ENCODE results near the gene GALNT6.

The GALNT6 gene

DNA sequence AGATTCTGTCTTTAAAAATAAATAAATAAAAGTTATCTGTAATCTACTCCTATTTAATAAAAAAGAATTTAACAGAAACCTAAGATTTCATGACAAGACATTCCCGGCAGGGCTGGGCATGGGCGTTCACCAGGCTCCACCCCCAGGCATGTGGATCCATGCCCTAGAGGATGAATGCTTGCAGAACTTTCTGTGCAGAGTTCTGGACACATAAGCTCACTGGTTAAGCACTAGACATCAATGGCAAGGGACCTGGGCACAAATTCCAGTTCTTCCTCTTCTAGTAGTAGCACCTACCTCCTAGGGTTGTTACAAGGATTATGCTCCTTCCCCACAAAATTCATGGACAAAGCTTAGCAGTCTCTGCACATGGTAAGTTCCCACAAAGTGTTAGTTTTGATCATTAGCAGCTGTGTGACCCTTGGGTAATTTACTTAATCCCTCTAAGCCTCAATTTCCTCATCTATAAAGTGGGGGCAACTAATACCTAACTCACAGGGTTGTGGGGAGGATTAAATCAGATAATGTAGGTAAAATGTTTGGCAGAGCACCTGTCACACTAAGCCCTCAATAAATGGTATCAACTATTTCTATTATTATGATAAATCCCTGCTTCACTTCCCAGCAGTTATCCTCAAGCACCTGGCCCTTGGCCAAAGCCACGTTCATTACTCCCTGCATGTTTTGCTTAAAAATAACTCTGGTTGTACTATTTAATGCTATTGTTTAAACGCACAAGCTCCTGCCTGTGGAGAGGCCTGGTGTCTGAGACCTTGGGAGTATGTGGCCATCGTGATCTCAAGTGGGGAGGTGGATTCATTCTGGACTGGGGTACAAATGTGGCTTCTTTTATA is 9.8 kb downstream of the GALNT6 start:
- in situ Hi-C loops (cut with MboI; ENCODE audit: low sequenced_read_pairs, unreplicated experiment), result no loop called here
- DNase-seq (ENCODE audit: low spot score), result no peak
- TF ChIP-seq, protein P1, sequence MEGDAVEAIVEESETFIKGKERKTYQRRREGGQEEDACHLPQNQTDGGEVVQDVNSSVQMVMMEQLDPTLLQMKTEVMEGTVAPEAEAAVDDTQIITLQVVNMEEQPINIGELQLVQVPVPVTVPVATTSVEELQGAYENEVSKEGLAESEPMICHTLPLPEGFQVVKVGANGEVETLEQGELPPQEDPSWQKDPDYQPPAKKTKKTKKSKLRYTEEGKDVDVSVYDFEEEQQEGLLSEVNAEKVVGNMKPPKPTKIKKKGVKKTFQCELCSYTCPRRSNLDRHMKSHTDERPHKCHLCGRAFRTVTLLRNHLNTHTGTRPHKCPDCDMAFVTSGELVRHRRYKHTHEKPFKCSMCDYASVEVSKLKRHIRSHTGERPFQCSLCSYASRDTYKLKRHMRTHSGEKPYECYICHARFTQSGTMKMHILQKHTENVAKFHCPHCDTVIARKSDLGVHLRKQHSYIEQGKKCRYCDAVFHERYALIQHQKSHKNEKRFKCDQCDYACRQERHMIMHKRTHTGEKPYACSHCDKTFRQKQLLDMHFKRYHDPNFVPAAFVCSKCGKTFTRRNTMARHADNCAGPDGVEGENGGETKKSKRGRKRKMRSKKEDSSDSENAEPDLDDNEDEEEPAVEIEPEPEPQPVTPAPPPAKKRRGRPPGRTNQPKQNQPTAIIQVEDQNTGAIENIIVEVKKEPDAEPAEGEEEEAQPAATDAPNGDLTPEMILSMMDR (IDR thresholded peaks at IDR 0.05; ENCODE audit: borderline replicate concordance, control extremely low read depth, extremely low read depth, insufficient read depth, missing control alignments), result no peak

DNA sequence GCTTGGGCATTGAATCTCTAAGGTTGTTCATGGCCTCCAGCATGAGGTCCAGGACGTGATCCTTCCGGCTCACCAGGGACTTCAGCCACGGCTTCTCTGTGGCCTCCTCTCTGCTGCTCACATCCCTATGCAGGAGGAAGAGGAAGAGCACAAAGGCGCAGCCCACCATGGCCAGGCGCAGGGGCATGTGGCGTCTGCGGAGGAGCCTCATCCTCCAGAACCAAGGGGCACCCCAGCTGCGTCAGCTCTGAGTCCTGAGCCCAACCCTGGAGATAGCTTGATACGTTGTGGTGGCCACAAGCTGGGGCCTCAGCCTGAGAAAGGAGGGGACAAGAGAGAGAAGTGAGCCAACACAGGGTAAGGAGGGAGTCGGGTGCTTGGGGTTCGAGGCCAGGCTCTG is 11.6 kb downstream of the GALNT6 start:
- TF ChIP-seq, protein P1 (IDR thresholded peaks at IDR 0.05; ENCODE audit: borderline replicate concordance, control extremely low read depth, extremely low read depth, insufficient read depth, missing control alignments), result no peak
- in situ Hi-C loops (cut with MboI; ENCODE audit: low sequenced_read_pairs, unreplicated experiment), result no loop called here
- no peak for DNase-seq (ENCODE audit: low spot score)

DNA sequence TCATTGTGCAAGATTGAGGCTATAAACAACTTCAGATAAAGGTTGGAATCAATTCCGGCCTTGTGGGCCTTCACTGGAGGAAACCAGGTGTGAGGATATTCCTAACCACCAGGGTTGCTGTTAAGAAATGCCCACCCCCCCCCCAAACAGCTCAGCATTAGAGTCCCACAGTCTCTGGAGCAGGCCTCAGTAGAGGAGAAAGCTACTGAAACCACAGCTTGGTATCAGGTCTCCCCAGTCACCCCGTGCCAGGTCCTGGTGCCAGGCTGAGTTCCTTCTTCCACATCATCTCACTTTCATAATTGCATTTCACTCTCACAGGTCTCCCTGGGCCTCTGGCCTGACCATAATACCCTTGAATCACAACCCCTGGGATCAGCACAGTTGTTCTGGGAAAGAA is 12.5 kb downstream of the GALNT6 start:
- in situ Hi-C loops (cut with MboI; ENCODE audit: low sequenced_read_pairs, unreplicated experiment), result no loop called here
- TF ChIP-seq, protein P1 (IDR thresholded peaks at IDR 0.05; ENCODE audit: borderline replicate concordance, control extremely low read depth, extremely low read depth, insufficient read depth, missing control alignments), result no peak
- no peak for DNase-seq (ENCODE audit: low spot score)

DNA sequence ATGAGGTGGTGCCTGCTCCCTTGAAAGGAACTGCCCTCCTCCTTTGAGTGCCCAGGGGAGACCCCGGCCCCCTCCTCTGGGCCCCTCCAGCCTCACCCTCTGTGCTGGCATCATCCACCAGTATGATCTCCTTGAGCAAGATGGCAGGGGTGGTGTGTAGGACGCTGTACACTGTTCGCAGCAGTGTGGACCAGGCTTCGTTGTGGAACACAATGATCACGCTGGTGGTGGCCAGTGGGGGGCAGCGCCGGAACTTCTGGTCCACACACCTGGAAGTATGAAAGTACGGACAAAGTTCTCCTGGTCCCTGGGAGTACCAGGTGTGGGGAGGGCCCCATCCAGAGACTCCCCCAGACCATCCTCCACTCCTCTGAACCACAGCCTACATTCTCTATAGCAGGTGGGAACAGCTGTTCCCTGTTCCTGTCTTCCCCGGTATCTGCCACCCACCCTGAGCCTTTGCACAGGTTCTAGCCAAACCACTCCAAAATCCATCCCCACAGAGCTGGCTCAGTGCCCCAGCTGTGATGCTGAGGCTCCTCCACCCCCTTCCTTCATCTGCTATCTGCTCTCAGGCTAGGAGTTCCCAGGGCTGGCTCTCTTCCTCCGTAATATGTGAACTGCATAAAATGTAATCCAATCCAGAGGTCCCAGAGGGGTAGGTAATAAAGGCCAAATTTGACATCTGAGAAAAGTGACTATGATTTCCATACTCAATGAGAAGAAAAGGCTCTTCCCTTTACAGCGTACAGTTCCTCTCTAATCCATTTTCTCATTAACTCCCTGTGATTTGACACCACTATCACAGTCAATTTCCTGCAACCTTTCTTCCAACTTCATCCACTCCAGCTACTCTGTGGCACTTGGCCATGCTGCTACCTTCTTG is 13.9 kb downstream of the GALNT6 start:
- TF ChIP-seq, protein P1 (IDR thresholded peaks at IDR 0.05; ENCODE audit: borderline replicate concordance, control extremely low read depth, extremely low read depth, insufficient read depth, missing control alignments), result no peak
- DNase-seq (ENCODE audit: low spot score), result no peak
- in situ Hi-C loops (cut with MboI; ENCODE audit: low sequenced_read_pairs, unreplicated experiment), result no loop called here

DNA sequence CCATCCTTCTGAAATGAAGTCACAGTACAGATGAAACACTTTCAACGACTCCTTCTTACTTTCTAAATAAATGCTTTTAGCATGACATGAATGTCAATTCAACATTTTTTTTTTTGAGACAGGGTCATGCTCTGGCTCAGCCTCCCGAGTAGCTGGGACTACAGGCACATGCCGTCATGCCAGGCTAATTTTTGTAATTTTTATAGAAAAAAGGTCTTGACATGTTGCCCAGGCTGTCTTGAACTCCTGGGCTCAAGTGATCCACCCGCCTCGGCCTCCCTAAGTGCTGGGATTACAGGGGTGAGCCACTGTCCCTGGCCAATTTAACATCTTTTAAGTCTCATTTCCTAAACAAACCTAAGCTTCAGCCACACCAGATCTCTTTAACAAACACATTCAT is 16.4 kb downstream of the GALNT6 start:
- TF ChIP-seq, protein P1 (IDR thresholded peaks at IDR 0.05; ENCODE audit: borderline replicate concordance, control extremely low read depth, extremely low read depth, insufficient read depth, missing control alignments), result no peak
- in situ Hi-C loops (cut with MboI; ENCODE audit: low sequenced_read_pairs, unreplicated experiment), result no loop called here
- no peak for DNase-seq (ENCODE audit: low spot score)

DNA sequence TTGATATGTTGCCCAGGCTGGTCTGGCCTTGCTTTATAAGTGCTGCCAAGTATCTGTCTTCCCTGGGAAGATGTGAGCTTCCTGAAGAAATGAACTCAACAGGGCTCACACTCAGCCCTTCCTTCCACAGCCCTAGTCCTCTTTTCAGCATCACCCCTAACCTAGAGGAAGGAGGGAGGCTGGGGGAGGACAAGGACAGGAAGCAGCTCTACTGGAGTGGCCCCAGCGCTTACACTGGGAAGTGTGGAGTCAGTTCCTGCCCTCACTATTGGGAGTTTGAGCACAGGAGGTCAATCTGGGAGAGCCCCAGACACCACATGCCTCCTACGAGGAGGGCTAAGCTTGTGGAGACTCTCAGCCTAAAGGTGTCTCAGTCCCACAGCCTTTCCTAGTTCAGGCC is 16.8 kb downstream of the GALNT6 start:
- TF ChIP-seq, protein P1 (IDR thresholded peaks at IDR 0.05; ENCODE audit: borderline replicate concordance, control extremely low read depth, extremely low read depth, insufficient read depth, missing control alignments), result no peak
- no peak for DNase-seq (ENCODE audit: low spot score)
- in situ Hi-C loops (cut with MboI; ENCODE audit: low sequenced_read_pairs, unreplicated experiment), result no loop called here
